SK-N-SH (cell line): Measurements from ENCODE around the gene PLAAT5. TPM values are rescaled to one million over a fixed set of nuclear protein-coding genes. Genes with fewer than 3 reads are reported as not detected.

Source experiments
- CTCF ChIA-PET: fragments of 300-600, 350-600 bp; formaldehyde crosslinking; extraction: SDS; loops from one replicate; lab custom pipeline; 2021; lab: Yijun Ruan, JAX
- POLR2A ChIA-PET: fragments of 350-600 bp; sonication (Branson Sonifier 250); formaldehyde crosslinking; extraction: SDS; loops from one replicate; lab custom pipeline; 2020; ENCODE audit warnings: antibody characterized with exemption, inconsistent platforms; lab: Yijun Ruan, JAX
- DNase-seq: peaks from one replicate; pipeline ENCODE4 v3.0.0; 2012
- H2AFZ ChIP-seq: fragments of 200-600 bp; sonication (generic); 2 replicates; pipeline ENCODE4 v1.8.1; 2016; ENCODE audit warnings: antibody characterized with exemption, mild to moderate bottlenecking, low read depth
- H3F3A ChIP-seq: fragments of 200-600 bp; sonication (generic); replicated peaks from 2 replicates; pipeline ENCODE3; 2016; ENCODE audit warnings: antibody characterized with exemption, mild to moderate bottlenecking; ENCODE audit not compliant: insufficient read depth
- H3K27ac ChIP-seq, 2 experiments: fragments of 200-500 bp in 1 of 2; fragments of 200-600 bp in 1 of 2; sonication (Bioruptor generic) in 1 of 2; sonication (generic), shearing (Covaris generic) in 1 of 2; 2 replicates each; pipeline versions ENCODE4 v1.5.1 to v1.6.1; 2014 to 2016; ENCODE audit warnings: low read depth in 2 of 2, inconsistent platforms in 1 of 2, low read length in 1 of 2, mild to moderate bottlenecking in 1 of 2, mixed read lengths in 1 of 2
- H3K27me3 ChIP-seq: fragments of 200-600 bp; sonication (generic), shearing (Covaris generic); 2 replicates; pipeline ENCODE4 v1.6.1; 2016; ENCODE audit warnings: mixed run types; ENCODE audit not compliant: insufficient read depth
- H3K36me3 ChIP-seq, 2 experiments: fragments of 200-500 bp in 1 of 2; fragments of 200-600 bp in 1 of 2; sonication (Bioruptor generic) in 1 of 2; sonication (generic) in 1 of 2; replicated peaks in 1 of 2; 2 replicates each; pipeline versions ENCODE3 to v1.5.1; 2014 to 2016; ENCODE audit warnings: low read length in 1 of 2, mild to moderate bottlenecking in 1 of 2; ENCODE audit not compliant: insufficient read depth in 2 of 2, control insufficient read depth in 1 of 2
- H3K4me1 ChIP-seq, 2 experiments: fragments of 200-500 bp in 1 of 2; fragments of 200-600 bp in 1 of 2; sonication (Bioruptor generic) in 1 of 2; sonication (generic), shearing (Covaris generic) in 1 of 2; 2 replicates each; pipeline versions ENCODE4 v1.5.1 to v1.6.1; 2014 to 2016; ENCODE audit warnings: low read depth in 1 of 2, low read length in 1 of 2, mixed run types in 1 of 2; ENCODE audit not compliant: insufficient read depth in 2 of 2, control insufficient read depth in 1 of 2
- H3K4me2 ChIP-seq: fragments of 200-600 bp; sonication (generic), shearing (Covaris generic); 2 replicates; pipeline ENCODE4 v1.6.1; 2017; ENCODE audit warnings: mixed run types
- H3K4me3 ChIP-seq, 2 experiments: fragments of 200-500 bp in 1 of 2; fragments of 200-600 bp in 1 of 2; sonication (Bioruptor generic) in 1 of 2; sonication (generic), shearing (Covaris generic) in 1 of 2; 2 replicates each; pipeline versions ENCODE4 v1.5.1 to v1.8.1; 2014 to 2016; ENCODE audit warnings: low read depth in 2 of 2, inconsistent platforms in 1 of 2, low read length in 1 of 2, mild to moderate bottlenecking in 1 of 2, mixed read lengths in 1 of 2, moderate library complexity in 1 of 2
- H3K79me2 ChIP-seq: fragments of 200-600 bp; sonication (generic); 2 replicates; pipeline ENCODE4 v1.8.1; 2017; ENCODE audit warnings: mild to moderate bottlenecking; ENCODE audit not compliant: insufficient read depth
- H3K9ac ChIP-seq: fragments of 200-600 bp; sonication (generic); 2 replicates; pipeline ENCODE4 v1.6.1; 2017; ENCODE audit warnings: mixed run types
- H3K9me2 ChIP-seq: fragments of 200-600 bp; sonication (generic); 2 replicates; pipeline ENCODE4 v1.6.1; 2017; ENCODE audit warnings: mixed run types
- H3K9me3 ChIP-seq: fragments of 200-600 bp; sonication (generic); 2 replicates; pipeline ENCODE4 v1.6.1; 2017; ENCODE audit warnings: mixed run types, mild to moderate bottlenecking, moderate library complexity
- H4K20me1 ChIP-seq: fragments of 200-600 bp; sonication (generic); 2 replicates; pipeline ENCODE4 v1.6.1; 2017; ENCODE audit warnings: mild to moderate bottlenecking, mixed run types; ENCODE audit not compliant: insufficient read depth
- EZH2phosphoT487 ChIP-seq: fragments of 200-600 bp; sonication (generic); IDR thresholded peaks from 2 replicates; pipeline ENCODE4 v1.6.1; 2017; ENCODE audit warnings: low read depth, mixed run types, mild to moderate bottlenecking, antibody characterized with exemption, moderate library complexity, borderline replicate concordance
- FOSL2 ChIP-seq: IDR thresholded peaks from 2 replicates; pipeline ENCODE4 v1.4.0; 2012; ENCODE audit warnings: low read depth, mild to moderate bottlenecking, moderate library complexity, borderline replicate concordance
- FOXJ3 ChIP-seq: sonication (generic); formaldehyde crosslinking; IDR thresholded peaks from 2 replicates; pipeline ENCODE4 v1.5.1; 2020; ENCODE audit warnings: mild to moderate bottlenecking, missing genetic modification reagents
- JUND ChIP-seq: IDR thresholded peaks from 2 replicates; pipeline ENCODE4 v1.4.0; 2012
- MXI1 ChIP-seq: IDR thresholded peaks from 2 replicates; pipeline ENCODE4 v1.6.1; 2012; ENCODE audit warnings: mild to moderate bottlenecking, low read depth, low read length, improper control_type of control experiment
- NFIC ChIP-seq: IDR thresholded peaks from 2 replicates; pipeline ENCODE4 v1.4.0; 2012; ENCODE audit warnings: borderline replicate concordance
- RAD21 ChIP-seq: IDR thresholded peaks from 2 replicates; pipeline ENCODE4 v1.6.1; 2012; ENCODE audit warnings: mild to moderate bottlenecking, low read length
- RCOR1 ChIP-seq: fragments of 150-350 bp; IDR thresholded peaks from 2 replicates; pipeline ENCODE4 v1.6.1; 2017; ENCODE audit warnings: antibody characterized with exemption, low read length
- WGBS: methylation state at CpG from one replicate; pipeline ENCODE4 v1.1.6; 2017; ENCODE audit warnings: low lambda C conversion rate; 5-methylcytosine and 5-hydroxymethylcytosine counted together
- polyA plus RNA-seq, 3 experiments: library from polyadenylated mRNA; depleted of rRNA; stranded (reverse); fragments of >200 nt; gene quantifications; 2 replicates each; pipeline ENCODE4 v1.2.3, GENCODE V29; 2012
- TF ChIP-seq, protein P1 (sequence below): fragments of 150-350 bp; IDR thresholded peaks from 2 replicates; pipeline ENCODE4 v1.6.1; 2016; ENCODE audit warnings: mild to moderate bottlenecking, low read depth, low read length
- TF ChIP-seq, protein P2 (sequence below): fragments of 200-600 bp; sonication (generic); IDR thresholded peaks from 2 replicates; pipeline ENCODE4 v1.6.1; 2017; ENCODE audit warnings: antibody characterized with exemption, mild to moderate bottlenecking, moderate library complexity
- TF ChIP-seq, protein P3 (sequence below): fragments of 150-350 bp; IDR thresholded peaks from 2 replicates; pipeline ENCODE4 v1.6.1; 2017; ENCODE audit warnings: antibody characterized with exemption, low read length, low read depth, borderline replicate concordance
- TF ChIP-seq, protein P4 (sequence below): IDR thresholded peaks from 2 replicates; pipeline ENCODE4; 2012
- TF ChIP-seq, protein P5 (sequence below): IDR thresholded peaks from 2 replicates; pipeline ENCODE4 v1.4.0; 2012; ENCODE audit warnings: low read depth, borderline replicate concordance

The PLAAT5 gene
- polyA plus RNA-seq, 1 of the 3 experiments (the other 2 are of a cell fraction): not detected

DNA sequence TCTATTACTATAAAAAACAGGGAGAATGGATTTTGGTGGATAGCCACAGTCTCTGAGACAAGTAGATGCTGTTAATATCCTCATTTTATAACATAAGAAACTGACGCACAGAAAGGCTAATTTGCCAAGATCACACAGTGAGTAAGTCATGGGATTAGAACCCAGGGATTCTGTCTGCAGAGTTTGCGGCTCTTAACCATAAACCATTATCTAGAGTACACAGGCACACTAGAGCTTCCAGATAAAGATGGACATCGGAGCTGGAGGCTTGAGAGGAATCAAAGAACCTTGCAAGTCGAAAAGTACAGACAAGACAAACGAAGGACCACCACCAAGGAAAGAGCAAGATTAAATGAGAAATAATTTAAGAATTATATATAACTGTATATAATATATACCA, 26.2 kb upstream of the PLAAT5 start (continued):
- TF ChIP-seq, protein P1, sequence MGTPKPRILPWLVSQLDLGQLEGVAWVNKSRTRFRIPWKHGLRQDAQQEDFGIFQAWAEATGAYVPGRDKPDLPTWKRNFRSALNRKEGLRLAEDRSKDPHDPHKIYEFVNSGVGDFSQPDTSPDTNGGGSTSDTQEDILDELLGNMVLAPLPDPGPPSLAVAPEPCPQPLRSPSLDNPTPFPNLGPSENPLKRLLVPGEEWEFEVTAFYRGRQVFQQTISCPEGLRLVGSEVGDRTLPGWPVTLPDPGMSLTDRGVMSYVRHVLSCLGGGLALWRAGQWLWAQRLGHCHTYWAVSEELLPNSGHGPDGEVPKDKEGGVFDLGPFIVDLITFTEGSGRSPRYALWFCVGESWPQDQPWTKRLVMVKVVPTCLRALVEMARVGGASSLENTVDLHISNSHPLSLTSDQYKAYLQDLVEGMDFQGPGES: no peak
- TF ChIP-seq, protein P2, sequence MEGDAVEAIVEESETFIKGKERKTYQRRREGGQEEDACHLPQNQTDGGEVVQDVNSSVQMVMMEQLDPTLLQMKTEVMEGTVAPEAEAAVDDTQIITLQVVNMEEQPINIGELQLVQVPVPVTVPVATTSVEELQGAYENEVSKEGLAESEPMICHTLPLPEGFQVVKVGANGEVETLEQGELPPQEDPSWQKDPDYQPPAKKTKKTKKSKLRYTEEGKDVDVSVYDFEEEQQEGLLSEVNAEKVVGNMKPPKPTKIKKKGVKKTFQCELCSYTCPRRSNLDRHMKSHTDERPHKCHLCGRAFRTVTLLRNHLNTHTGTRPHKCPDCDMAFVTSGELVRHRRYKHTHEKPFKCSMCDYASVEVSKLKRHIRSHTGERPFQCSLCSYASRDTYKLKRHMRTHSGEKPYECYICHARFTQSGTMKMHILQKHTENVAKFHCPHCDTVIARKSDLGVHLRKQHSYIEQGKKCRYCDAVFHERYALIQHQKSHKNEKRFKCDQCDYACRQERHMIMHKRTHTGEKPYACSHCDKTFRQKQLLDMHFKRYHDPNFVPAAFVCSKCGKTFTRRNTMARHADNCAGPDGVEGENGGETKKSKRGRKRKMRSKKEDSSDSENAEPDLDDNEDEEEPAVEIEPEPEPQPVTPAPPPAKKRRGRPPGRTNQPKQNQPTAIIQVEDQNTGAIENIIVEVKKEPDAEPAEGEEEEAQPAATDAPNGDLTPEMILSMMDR: no peak
- TF ChIP-seq, protein P3, sequence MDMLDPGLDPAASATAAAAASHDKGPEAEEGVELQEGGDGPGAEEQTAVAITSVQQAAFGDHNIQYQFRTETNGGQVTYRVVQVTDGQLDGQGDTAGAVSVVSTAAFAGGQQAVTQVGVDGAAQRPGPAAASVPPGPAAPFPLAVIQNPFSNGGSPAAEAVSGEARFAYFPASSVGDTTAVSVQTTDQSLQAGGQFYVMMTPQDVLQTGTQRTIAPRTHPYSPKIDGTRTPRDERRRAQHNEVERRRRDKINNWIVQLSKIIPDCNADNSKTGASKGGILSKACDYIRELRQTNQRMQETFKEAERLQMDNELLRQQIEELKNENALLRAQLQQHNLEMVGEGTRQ: no peak

DNA sequence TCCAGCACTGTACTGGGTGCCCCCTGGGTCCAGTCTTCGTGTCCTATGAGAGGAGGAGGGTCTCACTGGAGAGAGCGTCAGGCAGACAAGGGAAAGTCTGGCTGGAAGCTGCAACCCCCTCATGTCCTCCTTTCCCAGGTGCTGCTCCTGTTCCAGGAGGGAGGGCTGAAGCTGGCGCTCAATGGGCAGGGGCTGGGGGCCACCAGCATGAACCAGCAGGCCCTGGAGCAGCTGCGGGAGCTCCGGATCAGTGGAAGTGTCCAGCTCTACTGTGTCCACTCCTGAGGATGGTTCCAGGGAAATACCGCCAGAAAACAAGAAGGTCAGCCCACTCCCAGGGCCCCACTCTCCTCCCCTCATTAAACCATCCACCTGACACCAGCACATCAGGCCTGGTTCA, 25.1 kb upstream of the PLAAT5 start:
- Histone ChIP-seq H3K9me3 (no peaks in the 10 kb centered on the region), H3K27me3 (no peaks in the 10 kb centered on the region; the same call in 1 of the 2 replicates), H3F3A (no peaks in the 10 kb centered on the region), H3K9ac (no peak overlapping the region), H3K9me2 (no peaks in the 10 kb centered on the region), H3K27ac (no peak overlapping the region), H3K79me2 (no peaks in the 10 kb centered on the region), H3K4me1 (no peaks in the 10 kb centered on the region), H2AFZ (no peak overlapping the region), H3K4me2 (no peak overlapping the region), H3K4me3 (no peak overlapping the region), H4K20me1 (no peaks in the 10 kb centered on the region), H3K36me3 (no peaks in the 10 kb centered on the region)
- TF ChIP-seq JUND: no peak
- TF ChIP-seq, protein P2: no peak
- TF ChIP-seq FOXJ3 (CRISPR knock-in tag): no peak
- 100% methylated on average over 1 of the region's 6 CpGs for WGBS
- ChIA-PET POLR2A (no interaction called here), CTCF (interaction anchor here (1.4 kb wide), 1 partner anchor 222 kb away, joined by 4 read pairs; no protein-coding TSS in a partner anchor)
- DNase-seq: no peak

DNA sequence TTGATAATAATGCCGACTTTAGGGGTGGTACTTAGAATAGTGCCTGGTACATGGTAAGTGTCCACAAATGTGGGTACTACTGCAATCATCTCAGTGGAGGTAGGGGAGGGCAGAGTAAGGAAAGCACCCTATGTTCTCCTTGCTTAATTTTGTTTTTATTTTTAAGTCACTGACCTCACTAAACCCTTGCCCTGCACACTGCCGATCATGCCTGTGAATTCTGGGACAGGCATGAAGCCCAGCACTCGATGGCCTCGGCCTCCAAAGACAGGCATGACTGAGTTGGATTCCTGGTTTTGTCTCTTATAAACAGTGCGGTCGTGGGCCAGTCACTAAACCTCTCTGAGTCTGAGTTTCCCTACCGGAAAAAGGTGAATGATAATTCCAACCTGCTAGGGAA, 21.8 kb upstream of the PLAAT5 start:
- POLR2A ChIA-PET: no interaction called here
- 75% methylated on average over 7 of the region's 7 CpGs for WGBS
- no peaks in the 10 kb centered on the region for H3K79me2 ChIP-seq
- TF ChIP-seq RAD21: no peak
- TF ChIP-seq FOSL2: no peak
- TF ChIP-seq MXI1: no peak
- TF ChIP-seq, protein P3: no peak
- TF ChIP-seq JUND: no peak
- TF ChIP-seq RCOR1: no peak
- TF ChIP-seq EZH2phosphoT487: no peak
- TF ChIP-seq, protein P4, sequence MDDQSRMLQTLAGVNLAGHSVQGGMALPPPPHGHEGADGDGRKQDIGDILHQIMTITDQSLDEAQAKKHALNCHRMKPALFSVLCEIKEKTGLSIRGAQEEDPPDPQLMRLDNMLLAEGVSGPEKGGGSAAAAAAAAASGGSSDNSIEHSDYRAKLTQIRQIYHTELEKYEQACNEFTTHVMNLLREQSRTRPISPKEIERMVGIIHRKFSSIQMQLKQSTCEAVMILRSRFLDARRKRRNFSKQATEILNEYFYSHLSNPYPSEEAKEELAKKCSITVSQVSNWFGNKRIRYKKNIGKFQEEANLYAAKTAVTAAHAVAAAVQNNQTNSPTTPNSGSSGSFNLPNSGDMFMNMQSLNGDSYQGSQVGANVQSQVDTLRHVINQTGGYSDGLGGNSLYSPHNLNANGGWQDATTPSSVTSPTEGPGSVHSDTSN: no peak
- TF ChIP-seq, protein P5, sequence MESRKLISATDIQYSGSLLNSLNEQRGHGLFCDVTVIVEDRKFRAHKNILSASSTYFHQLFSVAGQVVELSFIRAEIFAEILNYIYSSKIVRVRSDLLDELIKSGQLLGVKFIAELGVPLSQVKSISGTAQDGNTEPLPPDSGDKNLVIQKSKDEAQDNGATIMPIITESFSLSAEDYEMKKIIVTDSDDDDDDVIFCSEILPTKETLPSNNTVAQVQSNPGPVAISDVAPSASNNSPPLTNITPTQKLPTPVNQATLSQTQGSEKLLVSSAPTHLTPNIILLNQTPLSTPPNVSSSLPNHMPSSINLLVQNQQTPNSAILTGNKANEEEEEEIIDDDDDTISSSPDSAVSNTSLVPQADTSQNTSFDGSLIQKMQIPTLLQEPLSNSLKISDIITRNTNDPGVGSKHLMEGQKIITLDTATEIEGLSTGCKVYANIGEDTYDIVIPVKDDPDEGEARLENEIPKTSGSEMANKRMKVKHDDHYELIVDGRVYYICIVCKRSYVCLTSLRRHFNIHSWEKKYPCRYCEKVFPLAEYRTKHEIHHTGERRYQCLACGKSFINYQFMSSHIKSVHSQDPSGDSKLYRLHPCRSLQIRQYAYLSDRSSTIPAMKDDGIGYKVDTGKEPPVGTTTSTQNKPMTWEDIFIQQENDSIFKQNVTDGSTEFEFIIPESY: no peak
- TF ChIP-seq FOXJ3 (CRISPR knock-in tag): no peak
- TF ChIP-seq NFIC: no peak

More for the DNA sequence above, 21.8 kb upstream of the PLAAT5 start:
- H3K4me3 ChIP-seq: no peak overlapping the region
- no peaks in the 10 kb centered on the region for H4K20me1 ChIP-seq
- H3K4me1 ChIP-seq: peaks cover 0 to 3% of the 10 kb centered on the region in 2 experiments; a peak in 1 of 4 replicates
- no peak for DNase-seq
- CTCF ChIA-PET: no interaction called here
- no peaks in the 10 kb centered on the region; the same call in 1 of the 2 replicates for H3K27me3 ChIP-seq
- no peak overlapping the region for H3K9ac ChIP-seq
- no peaks in the 10 kb centered on the region for H3F3A ChIP-seq
- H3K4me2 ChIP-seq: no peak overlapping the region
- no peak overlapping the region for H3K27ac ChIP-seq
- H2AFZ ChIP-seq: no peak overlapping the region
- H3K9me2 ChIP-seq: no peaks in the 10 kb centered on the region
- no peaks in the 10 kb centered on the region for H3K9me3 ChIP-seq
- H3K36me3 ChIP-seq: no peaks in the 10 kb centered on the region
